Ishikawa (cell line): Measurements from ENCODE around the gene PLA2G4D.

Experiments used
- CEBPB ChIP-seq: IDR thresholded peaks from 2 replicates; pipeline ENCODE4 v1.6.1; 2012
- CREB1 ChIP-seq: IDR thresholded peaks from 2 replicates; pipeline ENCODE4 v1.6.1; 2012; ENCODE audit warnings: low read depth
- EGR1 ChIP-seq: IDR thresholded peaks from 2 replicates; pipeline ENCODE4 v1.6.1; 2012
- EP300 ChIP-seq: IDR thresholded peaks from 2 replicates; pipeline ENCODE4 v1.6.1; 2012; ENCODE audit warnings: borderline replicate concordance
- FOXM1 ChIP-seq: IDR thresholded peaks from 2 replicates; pipeline ENCODE4 v1.6.1; 2012; ENCODE audit warnings: low read depth, borderline replicate concordance
- MAX ChIP-seq: IDR thresholded peaks from 2 replicates; pipeline ENCODE4 v1.6.1; 2012
- NFIC ChIP-seq: IDR thresholded peaks from 2 replicates; pipeline ENCODE4 v1.6.1; 2012
- RAD21 ChIP-seq: IDR thresholded peaks from 2 replicates; pipeline ENCODE4 v1.6.1; 2012; ENCODE audit warnings: low read depth
- REST ChIP-seq: IDR thresholded peaks from 2 replicates; pipeline ENCODE4 v1.6.1; 2012; ENCODE audit warnings: low read depth, mild to moderate bottlenecking
- TAF1 ChIP-seq: IDR thresholded peaks from 2 replicates; pipeline ENCODE4 v1.6.1; 2012; ENCODE audit warnings: low read depth, mild to moderate bottlenecking
- TCF12 ChIP-seq: IDR thresholded peaks from 2 replicates; pipeline ENCODE4 v1.6.1; 2012; ENCODE audit warnings: low read depth
- TEAD4 ChIP-seq: IDR thresholded peaks from 2 replicates; pipeline ENCODE4 v1.6.1; 2012
- USF1 ChIP-seq: IDR thresholded peaks from 2 replicates; pipeline ENCODE4 v1.6.1; 2012
- YY1 ChIP-seq: IDR thresholded peaks from 2 replicates; pipeline ENCODE4 v1.6.1; 2012; ENCODE audit warnings: low read depth
- ZBTB7A ChIP-seq: IDR thresholded peaks from 2 replicates; pipeline ENCODE4 v1.6.1; 2012; ENCODE audit warnings: low read depth

PLA2G4D gene

GRCh38 chr15:42136513-42136912 is 42.2 kb upstream of the PLA2G4D start:
- TF ChIP-seq FOXM1: no peak
- no peak for TF ChIP-seq YY1
- TF ChIP-seq MAX: no peak
- TF ChIP-seq EP300: no peak
- TF ChIP-seq RAD21: no peak
- no peak for TF ChIP-seq NFIC
- TF ChIP-seq TCF12: no peak
- TF ChIP-seq ZBTB7A: no peak
- TF ChIP-seq TAF1: no peak
- no peak for TF ChIP-seq USF1
- no peak for TF ChIP-seq CREB1
- TF ChIP-seq CEBPB: no peak
- no peak for TF ChIP-seq REST
- no peak for TF ChIP-seq TEAD4
- no peak for TF ChIP-seq EGR1

GRCh38 chr15:42135351-42135750 is 41.0 kb upstream of the PLA2G4D start:
- no peak for TF ChIP-seq TCF12
- TF ChIP-seq USF1: no peak
- TF ChIP-seq CEBPB: no peak
- TF ChIP-seq RAD21: no peak
- TF ChIP-seq EP300: no peak
- TF ChIP-seq EGR1: no peak
- TF ChIP-seq MAX: no peak
- TF ChIP-seq ZBTB7A: no peak
- TF ChIP-seq CREB1: no peak
- no peak for TF ChIP-seq TEAD4
- TF ChIP-seq FOXM1: no peak
- no peak for TF ChIP-seq TAF1
- TF ChIP-seq NFIC: no peak
- no peak for TF ChIP-seq REST
- no peak for TF ChIP-seq YY1

- TF ChIP-seq ZBTB7A (no peak), EP300 (no peak), TEAD4 (no peak), EGR1 (no peak), CREB1 (no peak), NFIC (no peak)
Measured at GRCh38 chr15:42134617-42135245, 40.4 kb upstream of the PLA2G4D start.

GRCh38 chr15:42133886-42134502 is 39.6 kb upstream of the PLA2G4D start:
- TF ChIP-seq YY1 (peak; percentile 38; the same call in 1 of the 2 replicates), RAD21 (peak; percentile 88), CEBPB (no peak)

- no peak for TF ChIP-seq YY1
- no peak for TF ChIP-seq CEBPB
- TF ChIP-seq CREB1: no peak
- no peak for TF ChIP-seq TCF12
- no peak for TF ChIP-seq USF1
- TF ChIP-seq FOXM1: no peak
- TF ChIP-seq EP300: no peak
- no peak for TF ChIP-seq MAX
- no peak for TF ChIP-seq TAF1
- no peak for TF ChIP-seq TEAD4
- no peak for TF ChIP-seq RAD21
- TF ChIP-seq NFIC: no peak
- TF ChIP-seq EGR1: no peak
Measured at GRCh38 chr15:42133356-42133755, 39.0 kb upstream of the PLA2G4D start.
